K562 (cell line): ENCODE results near the gene MRM3. TPM values are rescaled to one million over a fixed set of nuclear protein-coding genes. Genes with fewer than 3 reads are reported as not detected.

Experiments used
- ATAC-seq: fragments of 200-7000 bp; cut with Tn5 transposase; 3 replicates; pipeline ENCODE4 v1.9.1; 2020; ENCODE audit warnings: moderate library complexity
- BruUV-seq: library from RNA; stranded (reverse); fragments of 400-500 nt; replicated peaks from 2 replicates; lab custom pipeline; 2021; lab: Mats Ljungman, UMichigan
- CTCF ChIA-PET: fragments of 300-600 bp; formaldehyde crosslinking; extraction: SDS; loops from one replicate; lab custom pipeline; 2021; ENCODE audit warnings: low intra/inter-chr PET ratio; lab: Yijun Ruan, JAX
- POLR2A ChIA-PET: fragments of 300-600, 350-650 bp; sonication (Branson Sonifier 250); formaldehyde crosslinking; extraction: SDS; loops from one replicate; lab custom pipeline; 2021; ENCODE audit warnings: antibody characterized with exemption, inconsistent platforms; lab: Yijun Ruan, JAX
- DNase-seq, 4 experiments: peaks; one replicate each; pipeline versions ENCODE4 v3.0.0 to v3.0.0-alpha.2; 2011 to 2018; ENCODE audit warnings: low spot score in 3 of 4, mixed read lengths in 3 of 4; ENCODE audit errors: extremely low read depth in 1 of 4
- FAIRE-seq: peaks from 2 replicates; lab custom pipeline; 2011; peaks lifted over from hg19 to GRCh38; lab: Jason Lieb, UNC
- H2AFZ ChIP-seq: 2 replicates; pipeline ENCODE4 v1.6.0; 2011; ENCODE audit warnings: low read depth, low read length, control low read depth, inconsistent platforms
- H3K27ac ChIP-seq: fragments of 200-600 bp; 3 replicates; pipeline ENCODE4 v1.8.0; 2011; ENCODE audit warnings: low read depth, mild to moderate bottlenecking, control low read depth, inconsistent platforms, low read length, moderate library complexity, mixed read lengths; ENCODE audit errors: extremely low read depth
- H3K27me3 ChIP-seq, 2 experiments: fragments of 300-600 bp in 1 of 2; 2 replicates in 1 of 2; 3 replicates in 1 of 2; pipeline versions ENCODE4 v1.6.0 to v1.8.0; 2011; ENCODE audit warnings: inconsistent platforms in 2 of 2, low read length in 2 of 2, mild to moderate bottlenecking in 1 of 2, mixed read lengths in 1 of 2, moderate library complexity in 1 of 2; ENCODE audit not compliant: control insufficient read depth in 2 of 2, insufficient read depth in 2 of 2
- H3K36me3 ChIP-seq: fragments of 300-600 bp; 3 replicates; pipeline ENCODE4 v1.8.0; 2011; ENCODE audit warnings: mild to moderate bottlenecking, low read length, inconsistent platforms; ENCODE audit not compliant: control insufficient read depth, insufficient read depth
- H3K4me1 ChIP-seq, 2 experiments: fragments of 200-600 bp in 1 of 2; replicated peaks in 1 of 2; 2 replicates in 1 of 2; 3 replicates in 1 of 2; pipeline versions ENCODE4 v1.5.1 to v1.8.0; 2011; ENCODE audit warnings: inconsistent platforms in 2 of 2, low read length in 2 of 2, mild to moderate bottlenecking in 1 of 2, mixed read lengths in 1 of 2, moderate library complexity in 1 of 2; ENCODE audit not compliant: control insufficient read depth in 2 of 2, insufficient read depth in 2 of 2
- H3K4me2 ChIP-seq: 2 replicates; pipeline ENCODE4 v1.6.1; 2011; ENCODE audit warnings: low read length, control low read depth, inconsistent platforms, mixed read lengths; ENCODE audit not compliant: insufficient read depth
- H3K4me3 ChIP-seq: fragments of 200-600 bp; sonication (generic), shearing (Covaris generic); 2 replicates; pipeline ENCODE4 v1.5.1; 2016; ENCODE audit warnings: control low read depth, inconsistent platforms
- H3K79me2 ChIP-seq: fragments of 200-600 bp; 3 replicates; pipeline ENCODE4 v1.8.0; 2011; ENCODE audit warnings: low read length, inconsistent platforms; ENCODE audit not compliant: control insufficient read depth, insufficient read depth
- H3K9ac ChIP-seq, 2 experiments: 2 replicates each; pipeline versions ENCODE4 v1.6.0 to v1.6.1; 2011; ENCODE audit warnings: low read depth in 2 of 2, low read length in 2 of 2, control low read depth in 1 of 2, inconsistent platforms in 1 of 2, mild to moderate bottlenecking in 1 of 2, mixed read lengths in 1 of 2; ENCODE audit not compliant: insufficient read depth in 1 of 2
- H3K9me1 ChIP-seq: one replicate; pipeline ENCODE4 v1.6.0; 2011; ENCODE audit warnings: inconsistent platforms, mild to moderate bottlenecking, low read length, moderate library complexity; ENCODE audit not compliant: control insufficient read depth, insufficient read depth
- H3K9me3 ChIP-seq: replicated peaks from 2 replicates; pipeline ENCODE4 v1.5.1; 2011; ENCODE audit warnings: low read depth, low read length, inconsistent platforms; ENCODE audit not compliant: control insufficient read depth, insufficient read depth
- H4K20me1 ChIP-seq: replicated peaks from 2 replicates; pipeline ENCODE4 v1.6.1; 2011; ENCODE audit warnings: low read length, inconsistent platforms, mixed read lengths; ENCODE audit not compliant: control insufficient read depth, insufficient read depth
- ASH1L ChIP-seq: fragments of 450-650 bp; IDR thresholded peaks from 2 replicates; pipeline ENCODE4 v1.6.1; 2018; ENCODE audit warnings: borderline replicate concordance, mild to moderate bottlenecking, low read depth; ENCODE audit not compliant: partially characterized antibody
- NFYB ChIP-seq: IDR thresholded peaks from 2 replicates; pipeline ENCODE4 v1.6.1; 2011; ENCODE audit warnings: mild to moderate bottlenecking, moderate library complexity; ENCODE audit not compliant: insufficient read length; ENCODE audit errors: extremely low read depth
- PML ChIP-seq: IDR thresholded peaks from 2 replicates; pipeline ENCODE4 v1.6.1; 2012; ENCODE audit warnings: low read length, inconsistent platforms
- RBM17 ChIP-seq: fragments of 200-400 bp; formaldehyde crosslinking; IDR thresholded peaks from 2 replicates; pipeline ENCODE4 v1.6.1; 2017; ENCODE audit warnings: low read depth, mild to moderate bottlenecking, low read length, borderline replicate concordance
- WGBS: fragments of 100-300 bp; shearing (Covaris generic); methylation state at CpG from one replicate; pipeline ENCODE4 v1.1.6; 2016; ENCODE audit warnings: low coverage, mixed read lengths; ENCODE audit not compliant: insufficient coverage; ENCODE audit errors: missing lambda C conversion rate; 5-methylcytosine and 5-hydroxymethylcytosine counted together
- in situ Hi-C: fragments of 300-500 bp; cut with MboI; formaldehyde crosslinking; loops from 4 replicates; pipeline ENCODE4 v1.15.0; 2018; ENCODE audit warnings: inconsistent platforms, mixed read lengths
- intact Hi-C: fragments of 100-400 bp; cut with micrococcal nuclease; formaldehyde crosslinking; loops from 2 replicates; pipeline ENCODE4 v1.14.2; 2022
- polyA plus RNA-seq, 8 experiments: library from polyadenylated mRNA; depleted of rRNA in 4 of 8; stranded (reverse) in 5 of 8; unstranded in 3 of 8; fragments of >200 nt; fragmentation: Nextera tagmentation in 2 of 8; fragmentation: Illumina TruSeq in 1 of 8; extraction: Ambion mirVana in 2 of 8; extraction: Trizol in 1 of 8; gene quantifications; 2 replicates each; pipeline versions ENCODE4 v1.2.1 to v1.2.3, GENCODE V29; 2011 to 2014; ENCODE audit warnings: inconsistent platforms in 1 of 8, missing spikeins in 1 of 8
- total RNA-seq, 7 experiments: library from RNA; depleted of rRNA in 6 of 7; stranded (reverse); fragments of >200 nt in 6 of 7; fragmentation: Illumina TruSeq in 2 of 7; extraction: Trizol in 2 of 7; gene quantifications; 2 replicates each; pipeline versions ENCODE4 v1.2.1 to v1.2.3, GENCODE V29; 2011 to 2021; ENCODE audit warnings: low replicate concordance in 1 of 7
- TF ChIP-seq, protein P1 (sequence below): fragments of 250-450 bp; sonication (Bioruptor Pico); IDR thresholded peaks from 2 replicates; pipeline ENCODE4 v1.4.0; 2020; ENCODE audit warnings: borderline replicate concordance

MRM3 gene
- total and polyA plus RNA-seq, 9 of the 15 experiments (the other 6 are each of a cell fraction or from before 2014, with no cell fraction given) = 2.4 to 24.8 (median 18.3) TPM

DNA sequence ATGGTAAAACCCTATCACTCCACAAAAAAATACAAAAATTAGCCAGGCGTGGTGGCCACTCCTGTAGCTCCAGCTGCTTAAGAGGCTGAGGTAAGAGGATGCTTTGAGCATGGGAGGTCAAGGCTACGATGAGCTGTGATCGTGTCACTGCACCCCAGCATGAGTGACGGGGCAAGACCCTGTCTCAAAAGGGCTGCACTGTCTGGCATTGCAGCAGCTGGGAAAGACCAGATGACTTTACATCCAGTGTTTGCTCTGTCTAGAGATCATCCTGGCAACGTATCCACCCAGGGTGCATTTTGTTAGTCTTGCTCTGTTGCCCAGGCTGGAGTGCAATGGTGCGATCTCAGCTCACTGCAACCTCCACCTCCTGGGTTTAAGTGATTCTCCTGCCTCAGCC, 52.0 kb downstream of the MRM3 start:
- Histone ChIP-seq H3K79me2 (no peaks in the 10 kb centered on the region), H3K4me2 (no peak overlapping the region), H3K36me3 (no peaks in the 10 kb centered on the region), H4K20me1 (no peaks in the 10 kb centered on the region), H3K4me1 (no peaks in the 10 kb centered on the region), H3K4me3 (no peak overlapping the region), H3K9me3 (no peaks in the 10 kb centered on the region), H3K27ac (no peak overlapping the region; the same call in 2 of the 3 replicates), H2AFZ (no peak overlapping the region), H3K9me1 (no peaks in the 10 kb centered on the region), H3K9ac (no peak overlapping the region), H3K27me3 (peaks cover 18 to 44% of the 10 kb centered on the region in 2 experiments)
- POLR2A ChIA-PET = interaction anchor here (0.6 to 1.1 kb wide), 2 partner anchors 32 to 37 kb away, joined by 3 read pairs; no protein-coding TSS in a partner anchor
- intact Hi-C loops = no loop called here
- BruUV-seq = no TSS peak
- no peak for TF ChIP-seq PML
- TF ChIP-seq NFYB = no peak
- no peak for TF ChIP-seq ASH1L
- TF ChIP-seq, protein P1, sequence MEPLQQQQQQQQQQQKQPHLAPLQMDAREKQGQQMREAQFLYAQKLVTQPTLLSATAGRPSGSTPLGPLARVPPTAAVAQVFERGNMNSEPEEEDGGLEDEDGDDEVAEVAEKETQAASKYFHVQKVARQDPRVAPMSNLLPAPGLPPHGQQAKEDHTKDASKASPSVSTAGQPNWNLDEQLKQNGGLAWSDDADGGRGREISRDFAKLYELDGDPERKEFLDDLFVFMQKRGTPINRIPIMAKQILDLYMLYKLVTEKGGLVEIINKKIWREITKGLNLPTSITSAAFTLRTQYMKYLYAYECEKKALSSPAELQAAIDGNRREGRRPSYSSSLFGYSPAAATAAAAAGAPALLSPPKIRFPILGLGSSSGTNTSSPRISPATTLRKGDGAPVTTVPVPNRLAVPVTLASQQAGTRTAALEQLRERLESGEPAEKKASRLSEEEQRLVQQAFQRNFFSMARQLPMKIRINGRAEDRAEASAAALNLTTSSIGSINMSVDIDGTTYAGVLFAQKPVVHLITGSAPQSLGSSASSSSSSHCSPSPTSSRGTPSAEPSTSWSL (CRISPR knock-in tag) = no peak
- TF ChIP-seq RBM17 = no peak
- WGBS = 0% methylated on average over 6 of the region's 6 CpGs
- in situ Hi-C loops = no loop called here
- FAIRE-seq (no peak), DNase-seq (no peak), ATAC-seq (no peak)
- CTCF ChIA-PET = no interaction called here
